ENCODE data around the gene USP28. TPM values are rescaled to one million over a fixed set of nuclear protein-coding genes. Genes with fewer than 3 reads are reported as not detected.
"Not testable (repeated sequence)": the region's sequence is repeated elsewhere in the genome, so short reads cannot be mapped to it uniquely, and the experiment has no call there.

The USP28 gene
- polyA plus RNA-seq, 4 donors, result 37.8 to 49.1 (median 46.4) TPM

- no peak for DNase-seq (ENCODE audit: low read depth in 4 of 4, low spot score in 3 of 4)
These were observed 5.6 kb upstream of the USP28 start for GRCh38 chr11:113880971-113881370.

GRCh38 chr11:113879446-113879845 is 4.1 kb upstream of the USP28 start:
- not testable (repeated sequence) for DNase-seq (ENCODE audit: low read depth in 4 of 4, low spot score in 3 of 4)

- no peak for DNase-seq (ENCODE audit: low read depth in 4 of 4, low spot score in 3 of 4)
These were observed 2.3 kb upstream of the USP28 start for GRCh38 chr11:113877670-113878055.

GRCh38 chr11:113876798-113877669 is 1.7 kb upstream of the USP28 start:
- no peak for DNase-seq (ENCODE audit: low read depth in 4 of 4, low spot score in 3 of 4)

GRCh38 chr11:113876074-113876797 is 864 bp upstream of the USP28 start:
- no peak for DNase-seq (ENCODE audit: low read depth in 4 of 4, low spot score in 3 of 4)

- peak in 1 of 4 donors; percentile 28 for DNase-seq (ENCODE audit: low read depth in 4 of 4, low spot score in 3 of 4)
These were observed 665 bp downstream of the USP28 start for GRCh38 chr11:113874581-113875233.

- no peak for DNase-seq (ENCODE audit: low read depth in 4 of 4, low spot score in 3 of 4)
These were observed 1.3 kb downstream of the USP28 start for GRCh38 chr11:113874096-113874495.

GRCh38 chr11:113873236-113873626 is 2.1 kb downstream of the USP28 start:
- no peak for DNase-seq (ENCODE audit: low read depth in 4 of 4, low spot score in 3 of 4)

- no peak for DNase-seq (ENCODE audit: low read depth in 4 of 4, low spot score in 3 of 4)
These were observed 4.0 kb downstream of the USP28 start for GRCh38 chr11:113871336-113871735.

GRCh38 chr11:113867843-113868503 is 7.4 kb downstream of the USP28 start:
- no peak for DNase-seq (ENCODE audit: low read depth in 4 of 4, low spot score in 3 of 4)

GRCh38 chr11:113865873-113866272 is 9.5 kb downstream of the USP28 start:
- no peak for DNase-seq (ENCODE audit: low read depth in 4 of 4, low spot score in 3 of 4)

GRCh38 chr11:113864410-113864809 is 11.0 kb downstream of the USP28 start:
- no peak for DNase-seq (ENCODE audit: low read depth in 4 of 4, low spot score in 3 of 4)

- no peak for DNase-seq (ENCODE audit: low read depth in 4 of 4, low spot score in 3 of 4)
These were observed 12.9 kb downstream of the USP28 start for GRCh38 chr11:113862435-113862834.

GRCh38 chr11:113859665-113860064 is 15.7 kb downstream of the USP28 start:
- DNase-seq (ENCODE audit: low read depth in 4 of 4, low spot score in 3 of 4), result no peak

- no peak for DNase-seq (ENCODE audit: low read depth in 4 of 4, low spot score in 3 of 4)
These were observed 18.2 kb downstream of the USP28 start for GRCh38 chr11:113856966-113857759.

- DNase-seq (ENCODE audit: low read depth in 4 of 4, low spot score in 3 of 4), result no peak
These were observed 19.6 kb downstream of the USP28 start for GRCh38 chr11:113855803-113856202.

- no peak for DNase-seq (ENCODE audit: low read depth in 4 of 4, low spot score in 3 of 4)
These were observed 25.2 kb downstream of the USP28 start for GRCh38 chr11:113850188-113850587.

GRCh38 chr11:113849713-113850112 is 25.7 kb downstream of the USP28 start:
- no peak for DNase-seq (ENCODE audit: low read depth in 4 of 4, low spot score in 3 of 4)

GRCh38 chr11:113847580-113847979 is 27.8 kb downstream of the USP28 start:
- DNase-seq (ENCODE audit: low read depth in 4 of 4, low spot score in 3 of 4), result no peak

- no peak for DNase-seq (ENCODE audit: low read depth in 4 of 4, low spot score in 3 of 4)
These were observed 28.3 kb downstream of the USP28 start for GRCh38 chr11:113847111-113847510.
